HG03175 (cell line): ENCODE measurements around the gene ANKRD13C.
"Not testable (repeated sequence)": the region's sequence is repeated elsewhere in the genome, so short reads cannot be mapped to it uniquely, and the experiment has no call there.

Experiments used
- ATAC-seq: cut with Tn5 transposase; IDR thresholded peaks from one replicate; pipeline ENCODE4 v1.9.1; 2021; ENCODE audit warnings: mild to moderate bottlenecking, moderate library complexity; ENCODE audit not compliant: unreplicated experiment

ANKRD13C gene

GRCh38 chr1:70360321-70360720, 5.8 kb upstream of the ANKRD13C start:
- no peak for ATAC-seq

- peak; percentile 44 for ATAC-seq
Observed at GRCh38 chr1:70358921-70359564, 4.5 kb upstream of the ANKRD13C start.

- ATAC-seq: no peak
Observed at GRCh38 chr1:70355920-70356319, 1.4 kb upstream of the ANKRD13C start.

GRCh38 chr1:70355111-70355407, 537 bp upstream of the ANKRD13C start:
- no peak for ATAC-seq

GRCh38 chr1:70353601-70354331, 756 bp downstream of the ANKRD13C start:
- ATAC-seq: peak; percentile 25

GRCh38 chr1:70353044-70353443, 1.5 kb downstream of the ANKRD13C start:
- no peak for ATAC-seq

GRCh38 chr1:70349799-70350198, 4.7 kb downstream of the ANKRD13C start:
- ATAC-seq: not testable (repeated sequence)

GRCh38 chr1:70348399-70349165, 5.9 kb downstream of the ANKRD13C start:
- ATAC-seq: no peak

- ATAC-seq: not testable (repeated sequence)
Observed at GRCh38 chr1:70339644-70340043, 14.9 kb downstream of the ANKRD13C start.

GRCh38 chr1:70336050-70336449, 18.5 kb downstream of the ANKRD13C start:
- ATAC-seq: no peak

- no peak for ATAC-seq
Observed at GRCh38 chr1:70334436-70334835, 20.1 kb downstream of the ANKRD13C start.

GRCh38 chr1:70333245-70333644, 21.3 kb downstream of the ANKRD13C start:
- ATAC-seq: no peak

GRCh38 chr1:70331962-70332361, 22.6 kb downstream of the ANKRD13C start:
- no peak for ATAC-seq

- ATAC-seq: no peak
Observed at GRCh38 chr1:70327306-70328076, 27.0 kb downstream of the ANKRD13C start.

GRCh38 chr1:70324683-70325082, 29.8 kb downstream of the ANKRD13C start:
- no peak for ATAC-seq

- ATAC-seq: no peak
Observed at GRCh38 chr1:70319750-70320149, 34.8 kb downstream of the ANKRD13C start.

GRCh38 chr1:70318191-70318590, 36.3 kb downstream of the ANKRD13C start:
- no peak for ATAC-seq

- no peak for ATAC-seq
Observed at GRCh38 chr1:70317087-70317486, 37.4 kb downstream of the ANKRD13C start.

- no peak for ATAC-seq
Observed at GRCh38 chr1:70315782-70316181, 38.7 kb downstream of the ANKRD13C start.

GRCh38 chr1:70314706-70315304, 39.7 kb downstream of the ANKRD13C start:
- ATAC-seq: no peak

- ATAC-seq: no peak
Observed at GRCh38 chr1:70311369-70311768, 43.2 kb downstream of the ANKRD13C start.
